D721Med (cell line): Measurements from ENCODE around the gene SYMPK.

Experiments used
- DNase-seq: peaks from one replicate; pipeline ENCODE4 v3.0.0; 2011; ENCODE audit warnings: low spot score; ENCODE audit not compliant: insufficient read length
- FAIRE-seq: peaks from 2 replicates; lab custom pipeline; 2011; peaks lifted over from hg19 to GRCh38; lab: Jason Lieb, UNC
- CTCF ChIP-seq: IDR thresholded peaks from 2 replicates; pipeline ENCODE4 v1.5.1; 2012; ENCODE audit warnings: mild to moderate bottlenecking, control low read depth; ENCODE audit not compliant: insufficient read depth; ENCODE audit errors: missing control alignments

Gene SYMPK

GRCh38 chr19:45847663-45848062 is 15.3 kb downstream of the SYMPK start:
- DNase-seq (no peak), FAIRE-seq (no peak)
- no peak for TF ChIP-seq CTCF

DNA sequence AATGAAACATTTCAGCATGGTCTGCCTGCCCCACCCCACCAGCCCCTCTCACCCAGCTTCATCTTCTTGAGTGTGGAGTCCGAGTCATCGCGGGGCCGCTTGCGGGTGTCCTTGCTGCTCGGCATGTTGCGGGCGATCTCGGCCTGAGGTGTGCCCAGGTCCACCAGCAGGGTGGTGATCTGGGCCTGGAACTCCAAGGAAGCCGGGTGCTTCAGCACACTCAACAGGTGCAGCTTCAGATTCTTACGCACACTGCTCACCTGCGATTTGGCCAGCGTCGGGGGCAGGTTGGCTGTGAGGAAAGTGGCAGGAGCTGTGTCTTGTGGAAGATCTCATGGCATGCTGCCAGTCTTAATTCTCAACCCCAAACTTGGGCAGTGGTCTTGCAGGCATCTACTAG is 20.7 kb downstream of the SYMPK start:
- TF ChIP-seq CTCF, result no peak
- FAIRE-seq, result no peak
- DNase-seq, result no peak

DNA sequence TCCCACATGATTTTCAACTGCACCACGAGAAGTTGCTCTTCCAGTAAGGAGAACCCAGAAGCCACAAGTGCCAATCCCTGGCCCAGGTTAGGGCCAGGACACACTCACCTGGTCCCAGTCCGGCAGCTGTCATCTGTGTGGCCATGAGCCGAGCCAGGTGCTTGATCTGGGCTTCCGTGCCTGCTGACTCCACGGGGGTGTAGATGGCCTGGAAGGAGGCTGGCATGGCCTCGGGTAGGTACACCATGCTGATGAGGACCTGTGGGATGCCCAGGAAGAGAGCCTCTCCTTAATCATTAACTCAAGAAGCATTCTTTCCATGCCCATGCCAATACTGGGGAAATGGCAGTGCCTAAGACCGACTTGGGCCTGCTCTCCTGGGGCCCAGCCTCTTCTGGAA is 28.0 kb downstream of the SYMPK start:
- TF ChIP-seq CTCF, result no peak
- no peak for FAIRE-seq
- no peak for DNase-seq

DNA sequence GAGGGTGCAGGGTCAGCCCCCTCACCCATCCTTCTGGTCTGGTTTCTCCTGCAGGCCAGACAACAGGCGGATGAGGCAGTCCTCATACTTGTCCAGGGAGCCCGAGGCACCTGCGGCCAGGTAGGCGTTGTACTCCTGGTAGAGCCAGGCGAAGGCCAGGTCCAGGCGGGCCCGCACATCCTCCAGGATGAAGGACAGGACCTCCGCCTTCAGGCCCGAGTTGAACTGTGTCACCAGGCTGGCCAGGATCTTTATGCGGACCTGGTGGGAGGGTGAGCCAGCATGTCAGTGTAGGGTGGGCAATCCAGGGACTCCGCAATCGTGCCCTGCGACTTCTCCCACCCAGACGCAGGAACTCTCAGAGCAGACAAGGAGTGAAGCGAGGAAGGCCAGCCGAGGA is 34.0 kb downstream of the SYMPK start:
- DNase-seq (no peak), FAIRE-seq (no peak)
- TF ChIP-seq CTCF, result no peak

DNA sequence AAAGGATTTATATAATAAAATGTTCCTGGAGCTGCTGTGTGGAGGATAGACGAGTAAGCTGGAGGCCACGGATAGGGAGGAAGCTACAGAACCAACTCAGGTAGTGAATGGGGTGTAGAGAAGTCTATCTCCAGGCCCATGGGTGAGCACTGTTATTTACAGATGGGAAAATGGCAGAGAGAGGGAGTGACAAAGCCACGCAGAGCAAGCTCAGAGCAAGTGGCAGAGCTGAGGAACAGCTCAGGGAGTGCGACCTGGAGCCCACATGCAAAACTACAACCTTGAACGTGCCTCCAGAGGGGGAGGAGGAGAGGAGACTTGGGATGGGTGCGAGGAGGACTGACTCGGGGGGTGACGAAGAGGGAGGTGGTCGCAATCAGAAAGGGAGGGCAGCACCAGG is 34.4 kb downstream of the SYMPK start:
- no peak for TF ChIP-seq CTCF
- FAIRE-seq (no peak), DNase-seq (no peak)

- TF ChIP-seq CTCF, result no peak
- DNase-seq (no peak), FAIRE-seq (no peak)
Observed at GRCh38 chr19:45827459-45828093, 35.4 kb downstream of the SYMPK start.

DNA sequence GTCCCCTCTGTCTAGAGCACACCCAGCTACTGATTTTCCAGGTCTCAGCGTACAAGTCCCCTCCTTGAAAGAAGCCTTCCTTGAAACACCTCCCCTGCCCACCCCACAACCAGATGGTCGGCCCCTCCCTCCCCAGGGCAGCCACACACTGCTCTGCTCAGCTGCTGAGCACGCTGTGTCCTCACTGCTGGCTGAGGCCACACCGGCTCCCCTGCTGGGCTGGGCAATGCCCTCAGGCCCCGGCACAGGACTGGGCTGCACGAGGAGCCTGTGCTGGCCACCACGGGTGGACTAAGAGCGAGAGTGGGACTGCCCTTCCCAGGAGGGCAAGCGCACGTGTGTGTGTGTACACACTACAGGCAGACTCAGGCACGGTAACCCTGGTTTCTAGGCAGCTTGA is 36.0 kb downstream of the SYMPK start:
- no peak for TF ChIP-seq CTCF
- FAIRE-seq, result no peak
- no peak for DNase-seq
